Measurements from ENCODE around the gene HFE. TPM values are rescaled to one million over a fixed set of nuclear protein-coding genes. Genes with fewer than 3 reads are reported as not detected.

Gene HFE, protein sequence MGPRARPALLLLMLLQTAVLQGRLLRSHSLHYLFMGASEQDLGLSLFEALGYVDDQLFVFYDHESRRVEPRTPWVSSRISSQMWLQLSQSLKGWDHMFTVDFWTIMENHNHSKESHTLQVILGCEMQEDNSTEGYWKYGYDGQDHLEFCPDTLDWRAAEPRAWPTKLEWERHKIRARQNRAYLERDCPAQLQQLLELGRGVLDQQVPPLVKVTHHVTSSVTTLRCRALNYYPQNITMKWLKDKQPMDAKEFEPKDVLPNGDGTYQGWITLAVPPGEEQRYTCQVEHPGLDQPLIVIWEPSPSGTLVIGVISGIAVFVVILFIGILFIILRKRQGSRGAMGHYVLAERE
- total RNA-seq (2014; rRNA removed) (not detected in 2 replicates), Bru-seq, nascent RNA (percentile 10 among the genes with signal in this experiment), BruChase-seq, experiment 1, labeled RNA remaining after a 6-hour chase (percentile 7 among the genes with signal in this experiment), BruChase-seq, experiment 2, labeled RNA remaining after a 2-hour chase (percentile 12 among the genes with signal in this experiment)
- long read RNA-seq, partial matches to known transcripts, result 0 of 3 reads
- long read RNA-seq, other reads (novel, unspliced or antisense), result 3 of 3 reads

DNA sequence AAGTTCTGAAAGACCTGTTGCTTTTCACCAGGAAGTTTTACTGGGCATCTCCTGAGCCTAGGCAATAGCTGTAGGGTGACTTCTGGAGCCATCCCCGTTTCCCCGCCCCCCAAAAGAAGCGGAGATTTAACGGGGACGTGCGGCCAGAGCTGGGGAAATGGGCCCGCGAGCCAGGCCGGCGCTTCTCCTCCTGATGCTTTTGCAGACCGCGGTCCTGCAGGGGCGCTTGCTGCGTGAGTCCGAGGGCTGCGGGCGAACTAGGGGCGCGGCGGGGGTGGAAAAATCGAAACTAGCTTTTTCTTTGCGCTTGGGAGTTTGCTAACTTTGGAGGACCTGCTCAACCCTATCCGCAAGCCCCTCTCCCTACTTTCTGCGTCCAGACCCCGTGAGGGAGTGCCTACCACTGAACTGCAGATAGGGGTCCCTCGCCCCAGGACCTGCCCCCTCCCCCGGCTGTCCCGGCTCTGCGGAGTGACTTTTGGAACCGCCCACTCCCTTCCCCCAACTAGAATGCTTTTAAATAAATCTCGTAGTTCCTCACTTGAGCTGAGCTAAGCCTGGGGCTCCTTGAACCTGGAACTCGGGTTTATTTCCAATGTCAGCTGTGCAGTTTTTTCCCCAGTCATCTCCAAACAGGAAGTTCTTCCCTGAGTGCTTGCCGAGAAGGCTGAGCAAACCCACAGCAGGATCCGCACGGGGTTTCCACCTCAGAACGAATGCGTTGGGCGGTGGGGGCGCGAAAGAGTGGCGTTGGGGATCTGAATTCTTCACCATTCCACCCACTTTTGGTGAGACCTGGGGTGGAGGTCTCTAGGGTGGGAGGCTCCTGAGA lies at the start of gene HFE:
Gene HFE, plus strand, starts transcription at position 146 of the 832 bp plus-strand sequence. Its CDS starts 12 bp downstream, at position 158.
- Histone ChIP-seq H3K27me3 (ENCODE audit: low read length) (no peaks in the 10 kb centered on the region), H3F3A (ENCODE audit: low read length, unreplicated experiment) (no peaks in the 10 kb centered on the region), H3K79me2 (ENCODE audit: low read length) (no peaks in the 10 kb centered on the region), H3K4me2 (ENCODE audit: low read length) (no peak within 1 kb of the TSS), H3K4me3 (ENCODE audit: low read length) (no peak within 1 kb of the TSS), H3K9ac (ENCODE audit: low read length) (no peak within 1 kb of the TSS), H3K27ac (ENCODE audit: low read length) (no peak within 1 kb of the TSS), H3K9me3 (ENCODE audit: low read length) (no peaks in the 10 kb centered on the region), H3K4me1 (ENCODE audit: insufficient read depth, low read length) (no peaks in the 10 kb centered on the region), H3K36me3 (ENCODE audit: low read depth, low read length) (no peaks in the 10 kb centered on the region), H4K20me1 (ENCODE audit: low read length) (no peaks in the 10 kb centered on the region), H2AFZ (ENCODE audit: low read length) (no peak within 1 kb of the TSS), H3K9me2 (replicated peaks; ENCODE audit: low read length) (no peaks in the 10 kb centered on the region)
- intact Hi-C loops (cut with micrococcal nuclease), result no loop called here
- DNase-seq (no peak), ATAC-seq (no peak)
- CTCF ChIA-PET, result no interaction called here
- POLR2A ChIA-PET (ENCODE audit: unreplicated experiment), result no interaction called here
- BruUV-seq (replicated peaks), result no TSS peak
- no peak for TF ChIP-seq EZH2 (IDR thresholded peaks at IDR 0.05; ENCODE audit: low read length, unreplicated experiment)
- TF ChIP-seq, protein P1, sequence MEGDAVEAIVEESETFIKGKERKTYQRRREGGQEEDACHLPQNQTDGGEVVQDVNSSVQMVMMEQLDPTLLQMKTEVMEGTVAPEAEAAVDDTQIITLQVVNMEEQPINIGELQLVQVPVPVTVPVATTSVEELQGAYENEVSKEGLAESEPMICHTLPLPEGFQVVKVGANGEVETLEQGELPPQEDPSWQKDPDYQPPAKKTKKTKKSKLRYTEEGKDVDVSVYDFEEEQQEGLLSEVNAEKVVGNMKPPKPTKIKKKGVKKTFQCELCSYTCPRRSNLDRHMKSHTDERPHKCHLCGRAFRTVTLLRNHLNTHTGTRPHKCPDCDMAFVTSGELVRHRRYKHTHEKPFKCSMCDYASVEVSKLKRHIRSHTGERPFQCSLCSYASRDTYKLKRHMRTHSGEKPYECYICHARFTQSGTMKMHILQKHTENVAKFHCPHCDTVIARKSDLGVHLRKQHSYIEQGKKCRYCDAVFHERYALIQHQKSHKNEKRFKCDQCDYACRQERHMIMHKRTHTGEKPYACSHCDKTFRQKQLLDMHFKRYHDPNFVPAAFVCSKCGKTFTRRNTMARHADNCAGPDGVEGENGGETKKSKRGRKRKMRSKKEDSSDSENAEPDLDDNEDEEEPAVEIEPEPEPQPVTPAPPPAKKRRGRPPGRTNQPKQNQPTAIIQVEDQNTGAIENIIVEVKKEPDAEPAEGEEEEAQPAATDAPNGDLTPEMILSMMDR (conservative IDR thresholded peaks at IDR 0.05; ENCODE audit: low read depth, low read length), result no peak

DNA sequence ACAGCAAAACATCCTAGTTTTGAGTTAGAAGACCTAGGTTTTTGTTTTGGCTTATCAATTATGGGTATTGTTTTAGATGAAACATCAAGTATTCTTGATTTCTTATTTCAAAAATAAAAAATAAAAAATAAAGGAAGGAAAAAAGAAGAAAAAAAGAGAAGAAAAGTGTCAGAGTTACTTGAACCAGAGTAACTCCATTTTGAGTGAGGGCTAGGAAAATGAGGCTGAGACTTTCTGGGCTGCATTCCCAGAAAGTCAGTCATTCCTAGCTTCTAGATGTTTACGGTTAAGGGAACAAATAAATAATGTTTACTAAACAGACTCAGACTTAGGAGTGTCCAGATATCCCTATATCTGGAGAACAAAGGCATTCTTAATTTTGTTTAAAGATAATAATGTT lies 45.3 kb upstream of the HFE start:
- ATAC-seq (no peak), DNase-seq (no peak)
- H4K20me1 ChIP-seq (ENCODE audit: low read length), result no peaks in the 10 kb centered on the region
- H3K9me2 ChIP-seq (replicated peaks; ENCODE audit: low read length), result no peaks in the 10 kb centered on the region
- TF ChIP-seq EZH2phosphoT487 (IDR thresholded peaks at IDR 0.05; ENCODE audit: borderline replicate concordance, low read length), result no peak
- peaks cover 26% of the 10 kb centered on the region for H3F3A ChIP-seq (ENCODE audit: low read length, unreplicated experiment)
- intact Hi-C loops (cut with micrococcal nuclease), result loop anchor here (2.0 to 5.0 kb wide), 2 partner anchors 157 to 245 kb away; a partner anchor contains a TSS
- no TSS peak for BruUV-seq (replicated peaks)
- no peaks in the 10 kb centered on the region for H3K9me3 ChIP-seq (ENCODE audit: low read length)
- no peak overlapping the region for H2AFZ ChIP-seq (ENCODE audit: low read length)
- H3K36me3 ChIP-seq (ENCODE audit: low read depth, low read length), result no peaks in the 10 kb centered on the region
- H3K27ac ChIP-seq (ENCODE audit: low read length), result peak overlapping the region; percentile 25; the same call in 1 of the 2 replicates
- peak overlapping the region; percentile 50 for H3K4me2 ChIP-seq (ENCODE audit: low read length)
- H3K27me3 ChIP-seq (ENCODE audit: low read length), result no peaks in the 10 kb centered on the region
- H3K4me1 ChIP-seq (ENCODE audit: insufficient read depth, low read length), result peaks cover 21% of the 10 kb centered on the region
- CTCF ChIA-PET, result no interaction called here
- POLR2A ChIA-PET (ENCODE audit: unreplicated experiment), result interaction anchor here (1.3 to 2.9 kb wide), 2 partner anchors 8 to 16 kb away, joined by 14 to 42 read pairs; a partner anchor contains a TSS
- H3K4me3 ChIP-seq (ENCODE audit: low read length), result peak overlapping the region; percentile 43; the same call in 1 of the 2 replicates
- 0 out of 2 replicates have a peak overlapping the region, but pooled peaks have one; percentile 4 for H3K9ac ChIP-seq (ENCODE audit: low read length)
- H3K79me2 ChIP-seq (ENCODE audit: low read length), result no peaks in the 10 kb centered on the region

All from PC-3 (cell line).